Measurements from ENCODE around the gene NDE1. TPM values are rescaled to one million over a fixed set of nuclear protein-coding genes. Genes with fewer than 3 reads are reported as not detected.
"Not testable (repeated sequence)": the region's sequence is repeated elsewhere in the genome, so short reads cannot be mapped to it uniquely, and the experiment has no call there.

NDE1 gene
- polyA plus RNA-seq, 1 donor: 25.9 TPM

DNA sequence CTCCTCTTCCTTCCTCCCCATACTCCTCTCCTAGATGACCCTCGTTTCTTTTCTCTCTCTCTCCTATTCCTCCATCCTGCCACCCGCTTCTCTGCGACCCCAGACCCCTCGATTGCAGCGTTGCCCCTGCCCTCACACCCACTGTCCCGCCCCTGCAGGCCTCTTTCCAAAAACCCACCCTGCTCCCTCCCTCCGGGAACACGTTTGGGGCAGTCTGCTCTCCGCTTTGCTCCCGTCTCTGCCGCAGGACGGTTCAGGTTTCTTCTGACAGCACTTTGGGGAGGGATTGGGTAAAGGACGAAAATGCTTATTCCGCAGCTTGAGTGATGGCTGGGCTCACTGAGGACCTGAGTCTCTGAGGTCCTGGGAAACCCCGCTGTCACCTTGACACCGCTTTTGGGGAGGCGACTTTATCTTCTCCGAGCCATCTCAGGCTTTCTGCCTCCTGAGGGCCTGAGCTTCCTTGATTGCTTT is 690 bp downstream of the NDE1 start:
- no peaks in the 10 kb centered on the region for H3K27me3 ChIP-seq (ENCODE audit: control insufficient read depth, insufficient read depth, low read length)
- H3K4me1 ChIP-seq (ENCODE audit: control insufficient read depth, insufficient read depth, low read length): no peaks in the 10 kb centered on the region
- peak in 1 of 2 donors; percentile 24 for DNase-seq
- H3K9me3 ChIP-seq (ENCODE audit: control insufficient read depth, low read depth, low read length): no peaks in the 10 kb centered on the region
- H3K4me3 ChIP-seq (ENCODE audit: low read length): peak overlapping the region; percentile 90
- 0% methylated on average over 1 of the region's 18 CpGs for WGBS (ENCODE audit: insufficient coverage, low lambda C conversion rate)
- no peak overlapping the region for H3K27ac ChIP-seq (ENCODE audit: low read length)
- peaks cover 4% of the 10 kb centered on the region for H3K36me3 ChIP-seq (ENCODE audit: control insufficient read depth, insufficient read depth, low read length)

DNA sequence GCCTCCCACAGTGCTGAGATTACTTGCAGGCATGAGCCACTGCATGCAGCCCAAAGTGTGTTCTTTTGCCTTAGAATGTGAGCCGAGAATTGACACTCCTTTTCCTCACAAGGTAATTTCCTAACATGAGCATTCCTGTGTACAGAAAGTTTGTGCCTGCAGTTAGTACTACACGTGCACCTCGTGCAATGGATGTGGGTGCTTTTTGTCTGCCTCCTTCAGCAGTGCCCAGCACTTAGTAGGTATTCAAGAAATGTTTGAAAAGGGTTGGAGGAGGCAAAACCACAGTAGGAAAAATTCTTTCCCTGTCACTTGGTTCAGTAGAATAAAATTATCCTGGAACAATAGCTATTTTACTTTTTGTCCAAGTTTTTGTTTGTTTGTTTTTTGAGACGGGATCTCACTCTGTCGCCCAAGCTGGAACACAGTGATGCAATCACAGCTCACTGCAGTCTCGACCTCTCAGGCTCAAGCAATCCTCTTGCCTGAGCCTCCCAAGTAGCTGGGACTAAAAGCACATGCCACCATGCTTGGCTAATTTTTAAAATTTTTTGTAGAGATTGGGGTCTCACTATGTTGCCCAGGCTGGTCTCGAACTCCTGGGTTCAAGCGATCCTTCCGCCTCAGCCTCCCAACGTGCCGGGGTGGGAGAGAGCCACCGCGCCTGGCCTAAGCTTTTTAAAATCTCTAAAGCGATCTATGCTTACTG is 2.4 kb downstream of the NDE1 start:
- no peaks in the 10 kb centered on the region for H3K9me3 ChIP-seq (ENCODE audit: control insufficient read depth, low read depth, low read length)
- H3K27me3 ChIP-seq (ENCODE audit: control insufficient read depth, insufficient read depth, low read length): no peaks in the 10 kb centered on the region
- WGBS (ENCODE audit: insufficient coverage, low lambda C conversion rate): no CpG with 5 or more reads among the region's 14 CpGs
- no peak overlapping the region for H3K27ac ChIP-seq (ENCODE audit: low read length)
- no peaks in the 10 kb centered on the region for H3K4me1 ChIP-seq (ENCODE audit: control insufficient read depth, insufficient read depth, low read length)
- no peak for DNase-seq
- H3K4me3 ChIP-seq (ENCODE audit: low read length): no peak overlapping the region
- H3K36me3 ChIP-seq (ENCODE audit: control insufficient read depth, insufficient read depth, low read length): peaks cover 4% of the 10 kb centered on the region

DNA sequence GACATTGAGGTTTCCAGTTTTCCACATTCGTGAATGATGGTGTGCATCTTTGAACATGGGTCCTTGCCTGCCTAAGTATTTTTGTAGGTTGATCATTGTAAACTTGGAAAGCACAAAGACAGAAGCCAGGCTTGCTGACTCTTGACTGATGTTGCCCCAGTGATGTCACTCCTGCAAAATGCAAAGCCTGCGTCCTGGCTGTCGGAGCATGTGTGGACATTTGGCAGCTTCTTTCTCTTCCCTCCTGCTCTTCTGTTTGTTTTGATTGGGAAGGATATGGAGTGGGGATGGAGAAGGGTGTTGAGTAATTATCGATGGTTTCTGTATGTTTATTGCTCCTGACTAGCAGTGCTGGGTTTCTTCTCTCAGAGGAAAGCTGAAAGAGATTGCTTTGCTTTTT is 3.2 kb downstream of the NDE1 start:
- no CpG with 5 or more reads among the region's 4 CpGs for WGBS (ENCODE audit: insufficient coverage, low lambda C conversion rate)

DNA sequence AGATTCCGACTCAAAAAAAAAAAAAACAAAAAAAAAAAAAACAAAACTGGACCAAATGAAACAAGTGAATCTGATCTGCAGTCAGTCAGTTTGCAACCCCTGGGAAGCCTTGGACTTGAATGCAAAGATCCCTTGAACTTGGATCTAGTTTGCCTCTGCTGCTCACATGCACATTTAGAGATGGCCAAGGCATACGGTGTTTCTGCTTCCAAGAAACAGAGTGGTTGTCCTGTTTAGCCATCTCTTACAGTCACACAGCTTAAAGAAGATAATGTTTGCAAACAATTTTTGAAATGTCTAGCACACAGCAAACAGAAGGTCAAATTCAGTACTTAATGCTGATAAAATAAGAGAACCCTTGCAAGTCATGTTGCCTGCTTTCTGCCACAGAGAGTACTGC is 4.5 kb downstream of the NDE1 start:
- H3K27me3 ChIP-seq (ENCODE audit: control insufficient read depth, insufficient read depth, low read length): no peaks in the 10 kb centered on the region
- no peak overlapping the region for H3K27ac ChIP-seq (ENCODE audit: low read length)
- H3K4me1 ChIP-seq (ENCODE audit: control insufficient read depth, insufficient read depth, low read length): no peaks in the 10 kb centered on the region
- H3K4me3 ChIP-seq (ENCODE audit: low read length): no peak overlapping the region
- H3K36me3 ChIP-seq (ENCODE audit: control insufficient read depth, insufficient read depth, low read length): peaks cover 4% of the 10 kb centered on the region
- no peaks in the 10 kb centered on the region for H3K9me3 ChIP-seq (ENCODE audit: control insufficient read depth, low read depth, low read length)
- no CpG with 5 or more reads among the region's 2 CpGs for WGBS (ENCODE audit: insufficient coverage, low lambda C conversion rate)
- DNase-seq: no peak

More for the DNA sequence above, 3.2 kb downstream of the NDE1 start:
- H3K9me3 ChIP-seq (ENCODE audit: control insufficient read depth, low read depth, low read length): no peaks in the 10 kb centered on the region
- H3K27me3 ChIP-seq (ENCODE audit: control insufficient read depth, insufficient read depth, low read length): no peaks in the 10 kb centered on the region
- no peak overlapping the region for H3K27ac ChIP-seq (ENCODE audit: low read length)
- peak; percentile 16 to 25 for DNase-seq
- H3K36me3 ChIP-seq (ENCODE audit: control insufficient read depth, insufficient read depth, low read length): peaks cover 4% of the 10 kb centered on the region
- H3K4me1 ChIP-seq (ENCODE audit: control insufficient read depth, insufficient read depth, low read length): no peaks in the 10 kb centered on the region
- no peak overlapping the region for H3K4me3 ChIP-seq (ENCODE audit: low read length)

DNA sequence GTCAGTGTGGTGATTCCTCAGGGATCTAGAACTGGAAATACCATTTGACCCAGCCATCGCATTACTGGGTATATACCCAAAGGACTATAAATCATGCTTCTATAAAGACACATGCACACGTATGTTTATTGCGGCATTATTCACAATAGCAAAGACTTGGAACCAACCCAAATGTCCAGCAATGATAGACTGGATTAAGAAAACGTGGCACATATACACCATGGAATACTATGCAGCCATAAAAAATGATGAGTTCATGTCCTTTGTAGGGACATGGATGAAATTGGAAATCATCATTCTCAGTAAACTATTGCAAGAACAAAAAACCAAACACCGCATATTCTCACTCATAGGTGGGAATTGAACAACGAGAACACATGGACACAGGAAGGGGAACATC is 5.5 kb downstream of the NDE1 start:
- not testable (repeated sequence) for DNase-seq; H3K27me3 ChIP-seq (ENCODE audit: control insufficient read depth, insufficient read depth, low read length); H3K4me3 ChIP-seq (ENCODE audit: low read length); H3K36me3 ChIP-seq (ENCODE audit: control insufficient read depth, insufficient read depth, low read length); H3K4me1 ChIP-seq (ENCODE audit: control insufficient read depth, insufficient read depth, low read length); H3K9me3 ChIP-seq (ENCODE audit: control insufficient read depth, low read depth, low read length); H3K27ac ChIP-seq (ENCODE audit: low read length)
- WGBS (ENCODE audit: insufficient coverage, low lambda C conversion rate): no CpG with 5 or more reads among the region's 6 CpGs

DNA sequence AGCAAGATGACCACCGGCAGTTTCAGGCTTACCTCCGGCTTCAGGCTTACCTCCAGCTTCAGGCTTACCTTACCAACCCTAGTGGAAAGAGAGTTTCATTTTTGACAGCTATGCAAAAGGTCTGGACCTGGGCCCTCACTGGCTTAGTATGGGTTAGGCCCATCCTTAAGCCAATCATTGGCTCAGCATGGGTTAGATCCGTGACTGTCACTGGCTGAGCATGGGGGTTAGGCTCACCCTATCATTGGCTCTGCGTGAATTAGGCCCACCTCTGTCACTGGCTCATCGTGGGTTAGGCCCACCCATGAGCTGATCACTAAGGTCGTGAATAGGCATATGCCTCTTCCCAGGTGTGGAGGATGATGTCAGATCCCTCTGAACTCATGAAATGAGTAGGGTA is 8.1 kb downstream of the NDE1 start:
- no peaks in the 10 kb centered on the region for H3K27me3 ChIP-seq (ENCODE audit: control insufficient read depth, insufficient read depth, low read length)
- no peak overlapping the region for H3K4me3 ChIP-seq (ENCODE audit: low read length)
- no CpG with 5 or more reads among the region's 6 CpGs for WGBS (ENCODE audit: insufficient coverage, low lambda C conversion rate)
- H3K27ac ChIP-seq (ENCODE audit: low read length): no peak overlapping the region
- no peaks in the 10 kb centered on the region for H3K9me3 ChIP-seq (ENCODE audit: control insufficient read depth, low read depth, low read length)
- H3K4me1 ChIP-seq (ENCODE audit: control insufficient read depth, insufficient read depth, low read length): no peaks in the 10 kb centered on the region
- DNase-seq: no peak
- no peaks in the 10 kb centered on the region for H3K36me3 ChIP-seq (ENCODE audit: control insufficient read depth, insufficient read depth, low read length)

DNA sequence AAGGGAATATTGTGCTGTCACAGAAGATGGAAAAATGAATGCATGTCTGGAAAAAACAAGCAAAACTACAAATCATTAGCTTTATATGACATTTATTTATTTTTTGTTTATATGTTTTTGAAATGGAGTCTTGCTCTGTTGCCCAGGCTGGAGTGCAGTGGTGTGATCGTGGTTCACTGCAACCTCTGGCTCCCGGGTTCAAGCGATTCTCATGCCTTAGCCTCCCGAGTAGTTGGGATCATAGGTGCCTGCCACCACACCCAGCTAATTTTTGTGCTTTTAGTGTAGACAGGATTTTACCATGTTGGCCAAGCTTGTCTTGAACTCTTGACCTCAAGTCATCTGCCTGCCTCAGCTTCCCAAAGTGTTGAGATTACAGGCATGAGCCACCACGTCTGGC is 8.5 kb downstream of the NDE1 start:
- Histone ChIP-seq H3K9me3 (ENCODE audit: control insufficient read depth, low read depth, low read length) (no peaks in the 10 kb centered on the region), H3K4me3 (ENCODE audit: low read length) (no peak overlapping the region), H3K27me3 (ENCODE audit: control insufficient read depth, insufficient read depth, low read length) (no peaks in the 10 kb centered on the region), H3K4me1 (ENCODE audit: control insufficient read depth, insufficient read depth, low read length) (no peaks in the 10 kb centered on the region), H3K27ac (ENCODE audit: low read length) (no peak overlapping the region), H3K36me3 (ENCODE audit: control insufficient read depth, insufficient read depth, low read length) (no peaks in the 10 kb centered on the region)
- no CpG with 5 or more reads among the region's 5 CpGs for WGBS (ENCODE audit: insufficient coverage, low lambda C conversion rate)
- no peak for DNase-seq

DNA sequence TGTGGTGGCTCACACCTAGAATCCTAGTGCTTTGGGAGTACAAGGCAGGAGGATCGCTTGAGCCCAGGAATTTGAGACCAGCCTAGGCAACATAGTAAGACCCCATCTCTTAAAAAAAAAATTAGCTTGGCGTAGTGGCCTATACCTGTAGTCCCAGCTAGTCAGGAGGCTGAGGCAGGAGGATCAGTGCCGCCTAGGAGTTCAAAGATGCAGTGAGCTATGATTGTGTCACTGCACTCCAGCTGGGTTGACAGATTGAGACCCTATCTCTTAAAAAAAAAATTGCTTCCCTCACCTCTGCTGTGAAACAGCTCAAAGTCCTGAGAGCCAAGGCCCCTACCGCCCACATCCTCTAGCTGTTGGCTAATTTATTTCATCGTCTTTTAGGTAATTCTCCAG is 10.2 kb downstream of the NDE1 start:
- no peaks in the 10 kb centered on the region for H3K4me1 ChIP-seq (ENCODE audit: control insufficient read depth, insufficient read depth, low read length)
- H3K27me3 ChIP-seq (ENCODE audit: control insufficient read depth, insufficient read depth, low read length): no peaks in the 10 kb centered on the region
- no peak overlapping the region for H3K27ac ChIP-seq (ENCODE audit: low read length)
- peaks cover 7% of the 10 kb centered on the region for H3K36me3 ChIP-seq (ENCODE audit: control insufficient read depth, insufficient read depth, low read length)
- no peak for DNase-seq
- H3K4me3 ChIP-seq (ENCODE audit: low read length): no peak overlapping the region
- 84% methylated on average over 2 of the region's 5 CpGs for WGBS (ENCODE audit: insufficient coverage, low lambda C conversion rate)
- H3K9me3 ChIP-seq (ENCODE audit: control insufficient read depth, low read depth, low read length): no peaks in the 10 kb centered on the region

DNA sequence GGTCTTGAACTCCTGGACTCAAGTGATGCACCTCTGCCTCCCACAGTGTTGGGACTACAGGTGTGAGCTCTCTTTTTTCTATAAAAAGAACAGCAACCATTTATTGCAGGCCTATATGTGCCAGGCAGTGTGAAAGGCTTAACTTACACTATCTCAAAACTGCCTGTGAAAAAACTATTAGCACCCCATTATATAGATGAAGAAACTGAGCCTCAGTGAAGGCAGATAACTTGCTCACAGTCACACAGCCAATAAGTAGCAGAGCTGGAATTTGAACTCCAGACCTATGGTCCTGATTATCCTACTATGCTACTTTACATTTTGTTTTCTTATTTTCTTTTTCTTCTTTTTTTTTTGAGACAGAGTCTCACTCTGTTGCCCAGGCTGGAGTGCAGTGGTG is 15.1 kb downstream of the NDE1 start:
- H3K4me1 ChIP-seq (ENCODE audit: control insufficient read depth, insufficient read depth, low read length): no peaks in the 10 kb centered on the region
- H3K4me3 ChIP-seq (ENCODE audit: low read length): no peak overlapping the region
- no peak overlapping the region for H3K27ac ChIP-seq (ENCODE audit: low read length)
- H3K27me3 ChIP-seq (ENCODE audit: control insufficient read depth, insufficient read depth, low read length): no peaks in the 10 kb centered on the region
- no peak for DNase-seq
- H3K9me3 ChIP-seq (ENCODE audit: control insufficient read depth, low read depth, low read length): no peaks in the 10 kb centered on the region
- H3K36me3 ChIP-seq (ENCODE audit: control insufficient read depth, insufficient read depth, low read length): peaks cover 42% of the 10 kb centered on the region

DNA sequence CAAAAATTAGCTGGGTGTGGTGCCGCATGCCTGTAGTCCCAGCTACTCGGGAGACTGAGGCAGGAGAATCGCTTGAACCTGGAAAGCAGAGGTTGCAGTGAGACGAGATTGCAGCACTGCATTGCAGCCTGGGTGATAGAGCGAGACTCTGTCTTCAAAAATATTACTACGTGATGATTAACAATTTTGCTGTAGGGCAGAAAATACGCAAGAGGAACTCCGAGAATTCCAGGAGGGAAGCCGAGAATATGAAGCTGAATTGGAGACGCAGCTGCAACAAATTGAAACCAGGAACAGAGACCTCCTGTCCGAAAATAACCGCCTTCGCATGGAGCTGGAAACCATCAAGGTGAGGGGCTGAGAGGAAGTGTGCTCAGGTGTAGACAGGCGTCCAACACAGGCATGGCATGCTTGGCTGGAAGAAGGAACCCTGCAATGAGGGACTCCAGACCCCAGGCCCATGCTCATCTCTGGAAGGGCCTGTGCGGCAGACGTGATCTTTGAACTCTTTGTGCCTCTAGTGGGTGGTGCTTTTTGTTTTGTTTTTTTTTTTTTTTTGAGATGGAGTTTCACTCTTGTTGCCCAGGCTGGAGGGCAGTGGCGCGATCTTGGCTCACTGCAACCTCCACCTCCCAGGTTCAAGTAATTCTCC is 17.2 kb downstream of the NDE1 start:
- Histone ChIP-seq H3K27me3 (ENCODE audit: control insufficient read depth, insufficient read depth, low read length) (no peaks in the 10 kb centered on the region), H3K4me1 (ENCODE audit: control insufficient read depth, insufficient read depth, low read length) (no peaks in the 10 kb centered on the region), H3K9me3 (ENCODE audit: control insufficient read depth, low read depth, low read length) (no peaks in the 10 kb centered on the region), H3K27ac (ENCODE audit: low read length) (no peak overlapping the region), H3K36me3 (ENCODE audit: control insufficient read depth, insufficient read depth, low read length) (peaks cover 47% of the 10 kb centered on the region), H3K4me3 (ENCODE audit: low read length) (no peak overlapping the region)
- WGBS (ENCODE audit: insufficient coverage, low lambda C conversion rate): 97% methylated on average over 4 of the region's 18 CpGs
- DNase-seq: no peak

All from large intestine (tissue), 3 donors.